GM12865 (cell line): Measurements from ENCODE around the gene ARMC7.
A peak's percentile ranks its signal among the peaks of the same experiment; 100 is the strongest.

Experiments used
- DNase-seq: peaks from one replicate; pipeline ENCODE4 v3.0.0; 2010; ENCODE audit warnings: low read depth
- H3K4me3 ChIP-seq: 2 replicates; pipeline ENCODE4 v1.5.1; 2011; ENCODE audit warnings: mild to moderate bottlenecking, low read depth, low read length, control low read depth
- TF ChIP-seq, protein P1 (sequence below): IDR thresholded peaks from 2 replicates; pipeline ENCODE4 v1.5.1; 2011; ENCODE audit warnings: low read length, control low read depth, low read depth, inconsistent platforms; ENCODE audit not compliant: insufficient read depth; ENCODE audit errors: missing control alignments

ARMC7 gene

GRCh38 chr17:75087558-75088453, 22.0 kb upstream of the ARMC7 start, which contains the start of gene SLC16A5:
TSS of gene SLC16A5 (plus strand) at chr17:75087954. CDS start at chr17:75093637, 5,683 bp downstream.
- peak; percentile 35 for DNase-seq
- H3K4me3 ChIP-seq: peak within 1 kb of the TSS; percentile 49
- TF ChIP-seq, protein P1, sequence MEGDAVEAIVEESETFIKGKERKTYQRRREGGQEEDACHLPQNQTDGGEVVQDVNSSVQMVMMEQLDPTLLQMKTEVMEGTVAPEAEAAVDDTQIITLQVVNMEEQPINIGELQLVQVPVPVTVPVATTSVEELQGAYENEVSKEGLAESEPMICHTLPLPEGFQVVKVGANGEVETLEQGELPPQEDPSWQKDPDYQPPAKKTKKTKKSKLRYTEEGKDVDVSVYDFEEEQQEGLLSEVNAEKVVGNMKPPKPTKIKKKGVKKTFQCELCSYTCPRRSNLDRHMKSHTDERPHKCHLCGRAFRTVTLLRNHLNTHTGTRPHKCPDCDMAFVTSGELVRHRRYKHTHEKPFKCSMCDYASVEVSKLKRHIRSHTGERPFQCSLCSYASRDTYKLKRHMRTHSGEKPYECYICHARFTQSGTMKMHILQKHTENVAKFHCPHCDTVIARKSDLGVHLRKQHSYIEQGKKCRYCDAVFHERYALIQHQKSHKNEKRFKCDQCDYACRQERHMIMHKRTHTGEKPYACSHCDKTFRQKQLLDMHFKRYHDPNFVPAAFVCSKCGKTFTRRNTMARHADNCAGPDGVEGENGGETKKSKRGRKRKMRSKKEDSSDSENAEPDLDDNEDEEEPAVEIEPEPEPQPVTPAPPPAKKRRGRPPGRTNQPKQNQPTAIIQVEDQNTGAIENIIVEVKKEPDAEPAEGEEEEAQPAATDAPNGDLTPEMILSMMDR: no peak

DNA sequence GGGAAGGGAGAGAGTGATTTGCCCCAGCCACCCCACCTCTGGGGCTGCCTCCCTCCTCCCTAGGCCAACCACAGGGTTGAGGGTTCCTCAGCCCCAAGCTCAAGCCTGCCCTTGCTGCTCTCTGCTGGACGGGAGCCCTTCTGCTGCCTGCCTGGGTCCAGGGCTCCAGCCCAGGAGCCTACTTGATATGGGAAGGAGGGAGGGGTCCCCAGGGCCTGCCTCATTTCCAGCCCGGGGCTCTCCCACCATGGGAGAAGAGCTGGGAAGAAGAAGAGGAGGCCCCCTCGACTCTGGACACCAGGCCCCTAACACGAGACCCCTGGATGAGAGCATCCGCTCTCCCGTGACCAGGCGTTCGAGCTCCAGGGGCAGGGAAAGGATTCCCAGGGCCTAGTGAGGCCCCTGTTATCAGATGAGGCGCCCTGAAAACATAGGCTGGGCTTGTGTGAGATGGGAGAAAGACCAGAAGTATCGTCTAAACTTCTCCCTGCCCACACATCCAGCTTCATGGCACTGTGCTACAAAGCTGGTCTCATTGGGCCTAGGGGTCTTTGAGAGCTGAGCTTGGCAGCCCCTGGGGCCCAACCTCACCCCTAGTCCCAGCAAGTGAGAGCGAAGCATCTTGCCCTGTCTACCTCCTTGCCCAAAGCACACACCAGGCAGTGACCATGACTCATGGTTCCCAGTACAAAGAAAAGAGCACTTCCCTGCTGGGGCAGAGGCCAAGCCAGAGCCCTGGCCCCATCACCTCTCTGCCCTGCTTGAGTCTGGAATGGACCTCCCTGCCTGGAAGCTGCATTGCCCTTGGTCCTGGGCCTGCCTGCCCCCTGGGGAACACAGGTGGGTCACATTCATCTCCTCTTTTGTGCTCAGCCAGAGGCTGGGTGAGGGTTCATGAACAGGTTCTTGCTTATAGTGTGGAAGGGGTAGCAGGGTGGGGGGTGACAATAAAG, 21.0 kb upstream of the ARMC7 start:
- TF ChIP-seq, protein P1: no peak
- H3K4me3 ChIP-seq: no peak overlapping the region
- DNase-seq: no peak

- TF ChIP-seq, protein P1: no peak
- no peak overlapping the region for H3K4me3 ChIP-seq
- no peak for DNase-seq
Observed at GRCh38 chr17:75090871-75091854, 18.6 kb upstream of the ARMC7 start.

GRCh38 chr17:75091855-75092327, 17.9 kb upstream of the ARMC7 start:
- TF ChIP-seq, protein P1: no peak
- DNase-seq: no peak
- no peak overlapping the region for H3K4me3 ChIP-seq

DNA sequence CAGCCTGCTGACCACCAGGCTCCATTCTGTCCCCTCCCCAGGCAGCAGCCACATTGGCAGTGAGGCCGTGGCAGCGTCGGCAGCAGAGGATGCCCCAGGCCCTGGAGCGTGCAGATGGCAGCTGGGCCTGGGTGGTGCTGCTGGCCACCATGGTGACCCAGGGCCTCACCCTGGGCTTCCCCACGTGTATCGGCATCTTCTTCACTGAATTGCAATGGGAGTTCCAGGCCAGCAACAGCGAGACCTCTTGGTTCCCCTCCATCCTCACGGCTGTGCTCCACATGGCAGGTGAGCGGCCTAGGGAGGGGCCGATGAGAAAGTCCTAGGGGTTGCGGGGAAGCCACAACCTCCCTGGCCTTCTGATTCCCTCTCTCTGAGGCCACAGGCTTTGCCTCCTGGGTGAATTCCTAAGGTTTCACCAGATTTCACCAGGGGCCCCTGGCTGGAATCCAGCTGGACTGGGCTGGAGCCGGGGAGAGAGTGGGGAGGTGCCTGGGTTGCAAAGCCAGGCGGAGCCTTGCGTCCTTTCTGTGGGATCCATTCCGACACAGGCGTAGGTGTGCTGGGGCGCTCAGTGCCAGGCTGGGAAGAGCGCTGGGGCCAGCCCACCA, 16.1 kb upstream of the ARMC7 start:
- TF ChIP-seq, protein P1: no peak
- DNase-seq: no peak
- H3K4me3 ChIP-seq: no peak overlapping the region

GRCh38 chr17:75094871-75095399, 14.8 kb upstream of the ARMC7 start:
- no peak for DNase-seq
- TF ChIP-seq, protein P1: no peak
- H3K4me3 ChIP-seq: no peak overlapping the region
